GM19395 (cell line): ENCODE results near the gene GNAZ.
A peak's percentile ranks its signal among the peaks of the same experiment; 100 is the strongest.
"Not testable (repeated sequence)": the region's sequence is repeated elsewhere in the genome, so short reads cannot be mapped to it uniquely, and the experiment has no call there.

Experiments used
- ATAC-seq: cut with Tn5 transposase; IDR thresholded peaks from one replicate; pipeline ENCODE4 v1.9.1; 2021; ENCODE audit warnings: mild to moderate bottlenecking, moderate library complexity; ENCODE audit not compliant: unreplicated experiment

Gene GNAZ

DNA sequence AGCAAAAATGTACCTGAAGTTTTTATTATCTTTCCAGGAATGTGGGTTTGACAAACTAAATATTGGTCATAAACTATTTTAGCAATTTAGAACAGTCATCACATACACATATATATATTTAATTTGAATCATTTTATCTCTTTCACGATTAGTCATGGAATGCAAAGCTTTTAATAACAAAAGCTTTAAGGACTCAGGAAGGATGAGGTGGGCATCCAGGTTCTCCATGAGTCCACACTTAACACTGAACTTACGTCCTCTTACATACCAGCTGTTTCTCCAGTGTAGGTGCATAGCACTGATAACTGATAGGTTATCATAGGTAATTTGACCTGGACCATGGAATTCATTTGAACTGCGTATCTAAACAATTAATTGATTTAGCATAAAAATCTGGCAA, 28.1 kb upstream of the GNAZ start:
- no peak for ATAC-seq

DNA sequence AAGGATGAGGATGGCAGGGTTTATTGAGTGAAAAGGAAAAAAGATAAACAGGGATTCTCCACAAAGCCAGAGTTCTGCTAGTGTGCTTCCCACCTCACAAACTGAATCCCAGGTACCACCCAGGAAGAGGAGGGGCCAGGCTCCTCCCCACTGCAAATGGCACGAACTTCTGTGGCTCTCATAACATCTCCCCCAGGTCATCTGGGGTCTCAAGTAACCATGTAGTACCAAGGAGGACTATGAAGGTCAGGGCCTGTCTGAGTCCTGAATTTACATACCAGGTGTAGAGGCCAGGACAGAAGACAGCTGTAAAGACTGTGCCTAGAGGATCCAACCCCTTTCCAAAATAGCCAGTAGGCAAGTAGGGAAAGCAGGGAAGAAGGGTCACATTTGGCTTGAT, 25.7 kb upstream of the GNAZ start:
- ATAC-seq = no peak

DNA sequence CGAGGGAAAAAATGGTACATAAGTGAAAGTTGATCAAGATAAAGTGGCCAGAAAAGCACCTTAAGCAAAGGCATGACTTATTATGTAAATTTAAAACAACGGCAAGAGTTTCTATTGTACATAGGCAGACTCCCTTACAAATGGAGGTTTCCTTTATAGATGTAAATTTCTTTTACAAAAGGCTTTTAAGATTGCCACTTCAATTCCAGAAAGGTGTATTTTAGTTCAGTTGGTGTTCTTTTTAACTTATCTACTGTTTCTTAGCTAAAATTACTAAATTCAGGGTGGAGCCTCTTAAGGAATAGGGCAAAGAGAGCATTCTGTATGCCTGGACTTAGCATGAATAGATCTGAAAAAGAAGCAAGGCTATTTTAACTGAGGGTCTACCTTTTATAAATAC, 24.9 kb upstream of the GNAZ start:
- no peak for ATAC-seq

DNA sequence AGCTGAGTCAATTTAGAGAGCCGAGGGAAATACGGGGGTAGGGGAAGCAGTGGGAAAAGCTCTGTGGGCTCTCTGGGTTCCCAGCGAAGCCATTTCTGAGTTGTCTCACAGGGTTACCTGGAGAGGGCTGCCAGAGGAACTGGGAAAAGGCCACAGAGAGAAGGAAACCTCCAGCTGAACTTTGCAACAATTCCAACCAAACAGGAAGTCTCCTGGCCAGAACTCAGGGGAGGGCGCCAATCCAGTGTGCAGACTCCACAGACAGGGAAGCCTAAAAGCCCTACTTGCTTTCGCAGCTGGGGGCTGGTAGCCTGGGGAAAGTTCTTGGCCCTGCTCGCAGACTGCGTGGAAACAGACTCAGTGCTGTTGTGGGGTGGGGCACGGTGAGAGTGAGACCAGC, 23.1 kb upstream of the GNAZ start:
- no peak for ATAC-seq

DNA sequence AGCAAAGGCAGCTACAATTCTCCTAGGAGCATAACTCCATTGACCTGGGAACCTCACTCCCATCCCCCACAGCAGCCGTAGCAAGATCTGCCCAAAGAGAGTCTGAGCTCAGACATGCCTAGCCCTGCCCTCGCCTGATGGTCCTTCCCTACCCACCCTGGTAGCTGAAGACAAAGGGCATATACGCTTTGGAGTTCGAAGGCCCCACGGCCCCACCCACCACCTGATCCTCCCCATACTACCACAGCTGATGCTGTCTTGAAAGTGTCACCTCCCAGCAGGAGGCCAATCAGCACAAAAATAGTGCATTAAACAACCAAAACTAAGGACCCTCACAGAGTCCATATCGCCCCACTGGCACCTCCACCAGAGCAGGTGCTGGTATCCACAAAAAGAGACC, 22.6 kb upstream of the GNAZ start:
- no peak for ATAC-seq

DNA sequence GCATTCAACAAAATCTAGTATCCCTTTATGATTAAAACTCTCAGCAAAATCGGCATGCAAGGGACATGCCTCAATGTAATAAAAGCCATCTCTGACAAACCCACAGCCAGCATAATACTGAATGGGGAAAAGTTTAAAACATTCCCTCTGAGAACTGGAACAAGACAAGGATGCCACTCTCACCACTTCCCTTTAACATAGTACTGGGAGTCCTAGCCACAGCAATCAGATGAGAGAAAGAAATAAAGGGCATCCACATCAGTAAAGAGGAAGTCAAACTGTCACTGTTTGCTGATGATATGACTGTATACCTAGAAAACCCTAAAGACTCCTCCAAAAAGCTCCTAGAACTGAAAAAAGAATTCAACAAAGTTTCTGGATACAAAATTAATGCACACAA, 19.8 kb upstream of the GNAZ start:
- ATAC-seq = not testable (repeated sequence)

DNA sequence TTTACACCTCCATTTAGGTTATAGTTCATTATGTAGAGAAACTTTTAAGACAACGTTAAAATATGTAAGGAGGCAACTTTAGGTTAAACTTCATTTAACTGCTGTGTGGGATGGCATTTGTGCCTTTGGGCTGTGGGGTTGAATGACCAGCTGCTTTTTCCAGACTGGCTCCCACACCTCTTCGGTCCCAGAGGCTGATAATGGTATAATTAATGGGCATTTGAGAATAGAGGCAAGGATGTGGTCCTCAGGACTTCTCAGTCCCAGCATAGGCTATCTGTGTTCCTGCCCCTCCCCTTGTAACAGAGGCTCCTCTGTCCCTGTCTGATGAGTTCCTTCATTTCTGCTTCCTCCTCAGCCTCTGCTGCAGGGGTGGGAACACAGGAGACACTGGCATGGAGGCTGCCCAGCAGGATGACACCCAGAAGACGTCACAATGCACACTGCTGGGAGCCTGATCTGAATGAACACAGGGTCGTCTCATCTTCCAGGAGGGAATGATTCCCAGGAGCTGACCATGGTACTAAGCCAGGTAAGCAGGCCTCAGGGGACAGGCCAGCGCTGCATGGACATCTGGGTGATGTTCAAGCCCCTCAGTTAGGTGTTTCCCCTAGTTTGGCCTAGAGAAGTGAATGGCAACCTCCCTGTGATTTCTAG, 17.1 kb upstream of the GNAZ start:
- ATAC-seq = no peak

DNA sequence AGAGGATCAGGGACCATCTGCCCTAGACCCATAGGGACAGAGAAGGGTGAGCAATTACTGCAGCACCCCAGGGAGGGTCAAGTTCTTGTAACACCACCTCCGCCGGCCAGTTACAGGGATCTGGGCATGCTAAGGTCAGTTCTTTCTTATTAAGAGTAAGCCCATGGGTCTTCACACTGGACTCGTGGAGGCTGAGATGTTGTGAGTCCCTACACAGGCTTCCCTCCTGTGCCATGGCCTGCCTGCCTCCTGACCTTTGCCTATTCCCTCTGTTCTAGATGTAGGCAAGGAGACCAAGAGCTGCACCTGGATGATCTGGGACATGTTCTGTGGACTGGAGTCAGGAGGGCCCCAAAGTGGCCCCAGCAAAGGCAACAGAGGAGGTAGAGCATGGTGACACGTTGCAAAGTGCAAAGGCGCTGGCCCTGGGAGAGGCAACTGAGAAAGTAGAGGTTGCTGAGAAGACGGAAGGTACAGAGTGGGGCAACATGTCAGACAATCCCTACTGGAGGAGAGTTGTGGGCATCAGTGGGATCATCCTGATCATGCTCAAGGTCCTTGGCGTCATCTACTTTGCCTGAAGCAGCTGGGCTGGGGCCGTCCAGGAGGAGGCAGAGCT, 16.3 kb upstream of the GNAZ start:
- no peak for ATAC-seq

DNA sequence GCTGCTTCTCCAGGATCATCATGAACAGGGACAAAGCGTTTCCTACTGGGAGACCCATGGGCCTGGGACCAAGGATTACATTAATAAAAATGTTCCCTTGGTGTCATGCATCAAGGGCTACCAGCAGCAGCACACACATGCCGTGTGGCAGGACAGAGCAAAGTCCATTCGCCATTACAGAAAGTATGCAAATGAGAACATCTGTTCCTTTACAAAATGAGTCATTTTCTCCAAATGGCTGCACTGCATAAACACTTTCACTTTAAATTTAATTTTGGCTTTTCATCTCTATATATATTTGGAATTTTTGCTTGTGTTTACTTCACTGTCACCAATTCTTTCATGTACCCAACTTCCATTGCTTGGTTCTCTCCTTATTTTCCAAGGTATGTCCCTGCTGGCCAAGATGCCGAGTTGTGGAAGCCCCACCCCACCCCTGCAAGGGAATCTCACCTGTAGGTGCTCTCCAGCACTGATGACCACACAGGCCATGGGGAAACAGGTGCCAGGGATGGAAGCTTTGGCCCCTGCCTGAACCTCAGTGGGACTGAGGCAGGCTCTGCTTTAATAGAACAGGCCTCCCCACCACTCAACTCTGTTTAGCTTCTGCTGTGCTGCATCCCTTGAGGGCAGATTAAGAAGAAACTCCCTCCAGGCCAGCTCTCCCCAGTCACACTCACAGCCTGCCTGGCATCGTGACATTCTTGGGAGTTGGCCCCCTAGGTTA, 15.6 kb upstream of the GNAZ start:
- ATAC-seq = peak; percentile 72

DNA sequence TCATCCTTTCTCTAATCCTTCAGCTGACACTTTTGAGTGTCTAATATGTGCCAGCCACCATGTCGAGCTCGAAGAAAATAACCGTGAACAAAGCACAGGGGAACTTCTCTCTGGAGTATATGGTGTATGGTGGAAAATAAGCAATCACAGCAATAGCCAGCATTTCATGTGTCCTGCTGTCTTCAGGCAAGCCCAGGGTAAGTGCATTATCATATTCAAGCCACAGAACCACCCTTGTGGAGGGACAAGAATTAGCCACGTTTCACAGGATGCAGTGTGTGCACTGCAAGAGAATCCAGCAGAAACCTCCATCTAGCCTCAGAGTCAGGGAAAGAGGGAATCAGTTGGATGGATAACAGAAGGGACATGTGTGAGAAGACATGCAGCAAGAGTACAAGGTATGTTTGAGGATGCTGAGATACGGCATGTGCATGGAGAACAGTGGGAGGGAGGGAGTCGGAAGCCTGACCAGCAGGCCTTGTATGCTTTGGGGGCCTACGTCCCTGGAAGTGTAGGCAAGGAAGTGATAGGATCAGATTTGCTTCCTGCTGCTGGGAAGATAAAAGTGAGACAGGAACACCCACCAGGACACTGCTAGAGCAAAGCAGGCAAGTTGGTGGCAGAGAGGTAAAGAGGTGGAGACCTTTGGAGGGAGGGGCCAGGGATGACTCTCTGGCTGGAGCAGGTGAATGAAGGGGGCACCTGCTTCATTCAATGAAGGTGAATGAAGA, 14.7 kb upstream of the GNAZ start:
- no peak for ATAC-seq

DNA sequence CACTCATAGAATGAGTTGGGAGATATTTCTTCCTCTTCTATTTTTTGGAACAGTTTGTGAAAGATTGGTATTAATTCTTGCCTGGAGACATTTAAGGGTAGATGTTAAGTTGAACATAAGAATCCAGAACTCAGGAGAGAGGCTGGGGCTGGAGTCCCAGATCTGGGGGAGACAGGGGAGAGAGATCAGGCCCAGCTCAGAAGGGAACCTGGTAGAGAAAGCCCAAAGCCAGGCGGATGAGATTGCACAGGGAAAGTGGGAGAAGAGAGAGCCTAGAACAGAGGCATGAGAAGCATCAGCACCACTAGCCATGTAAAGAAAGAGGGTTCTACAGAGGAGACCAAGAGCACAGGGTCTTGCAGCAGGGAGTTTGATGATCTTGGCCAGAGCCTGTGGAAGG, 13.0 kb upstream of the GNAZ start:
- no peak for ATAC-seq

DNA sequence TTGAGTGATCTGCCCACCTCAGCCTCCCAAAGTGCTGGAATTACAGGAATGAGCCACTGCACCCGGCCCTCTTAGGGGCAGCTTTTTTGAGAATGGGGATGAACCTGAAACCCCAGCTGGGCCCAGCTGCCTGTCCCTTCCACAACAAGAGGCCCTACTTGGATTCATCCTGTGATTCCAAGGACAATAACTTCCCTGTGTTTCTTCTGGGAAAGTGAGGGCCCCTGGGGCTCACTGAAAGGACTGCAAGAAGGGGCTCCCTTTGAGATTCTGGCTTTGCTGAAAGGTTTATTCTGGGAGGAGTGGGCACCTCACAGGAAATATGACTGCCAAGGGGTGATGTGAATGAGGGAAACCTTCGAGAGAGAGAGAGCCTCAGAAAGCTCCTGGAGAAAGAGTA, 12.3 kb upstream of the GNAZ start:
- ATAC-seq = no peak

DNA sequence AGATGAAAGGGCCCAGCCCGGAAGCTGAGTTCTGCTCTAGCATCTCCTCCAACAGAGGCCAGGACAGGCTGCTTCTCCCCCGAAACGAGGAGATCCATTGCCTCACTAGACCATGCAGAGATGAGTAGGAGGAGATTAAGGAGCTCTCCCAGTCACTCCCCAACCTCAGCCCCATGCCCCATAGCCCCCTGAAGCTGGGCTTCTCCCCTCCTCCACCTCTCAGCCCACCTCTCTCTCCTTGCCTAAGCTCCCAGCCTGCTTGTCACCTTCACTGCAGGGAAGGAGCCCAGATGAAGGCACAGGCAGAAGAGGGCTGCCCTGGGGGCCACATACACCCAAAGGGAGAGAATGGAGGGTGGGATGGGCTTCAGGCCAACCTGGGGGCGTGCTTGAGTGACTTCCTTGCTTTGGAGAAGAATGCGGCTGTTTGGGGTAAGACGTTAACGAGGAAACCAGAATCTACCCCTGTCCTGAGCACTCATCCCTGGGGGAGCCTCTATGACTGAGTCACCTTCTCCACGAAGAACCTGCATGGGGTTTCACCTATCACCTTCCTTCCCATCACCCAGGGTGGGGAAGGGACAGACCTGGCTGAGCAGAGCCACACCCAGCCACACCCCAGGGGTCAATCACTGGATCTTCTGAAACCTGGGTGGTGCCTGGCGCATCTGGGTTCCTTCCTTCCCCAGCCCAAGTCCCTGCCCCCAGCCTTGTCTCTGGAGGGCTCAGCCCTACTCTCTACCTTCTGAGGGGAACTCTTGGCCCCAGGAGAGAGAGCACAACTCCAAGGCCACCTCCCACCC, 11.6 kb upstream of the GNAZ start:
- ATAC-seq = no peak

DNA sequence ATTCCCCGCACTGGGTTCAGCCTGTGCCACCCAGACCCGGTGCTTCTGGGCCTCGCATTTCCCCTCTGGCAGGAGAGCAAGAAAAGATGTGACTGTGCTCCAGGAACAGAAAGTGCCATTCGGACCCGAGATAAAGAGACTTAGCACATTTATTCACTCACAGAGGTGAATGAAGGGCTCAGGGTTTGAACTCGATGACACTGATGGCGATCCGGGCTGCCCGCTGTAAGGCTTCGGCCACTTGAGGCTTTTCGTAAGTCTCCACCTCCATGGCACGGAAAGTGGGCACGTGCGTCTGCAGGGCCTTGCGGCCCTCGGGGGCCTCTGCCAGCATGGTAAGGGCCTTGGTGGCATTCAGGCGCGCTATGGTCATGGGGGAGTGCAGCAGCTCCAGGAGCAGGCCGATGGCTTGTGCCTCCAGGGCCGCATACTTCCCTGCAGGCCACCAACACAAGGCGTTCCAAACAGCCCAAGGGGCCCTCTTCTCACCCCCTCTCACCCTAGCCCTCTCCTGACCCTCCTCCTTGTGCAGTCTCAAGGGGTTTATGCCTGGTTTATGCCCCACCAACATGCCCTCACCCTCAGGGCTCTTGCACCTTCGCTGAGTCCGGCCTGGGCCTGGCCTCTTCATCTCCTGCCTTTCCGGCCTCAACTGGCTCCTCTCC, 10.9 kb upstream of the GNAZ start:
- no peak for ATAC-seq

DNA sequence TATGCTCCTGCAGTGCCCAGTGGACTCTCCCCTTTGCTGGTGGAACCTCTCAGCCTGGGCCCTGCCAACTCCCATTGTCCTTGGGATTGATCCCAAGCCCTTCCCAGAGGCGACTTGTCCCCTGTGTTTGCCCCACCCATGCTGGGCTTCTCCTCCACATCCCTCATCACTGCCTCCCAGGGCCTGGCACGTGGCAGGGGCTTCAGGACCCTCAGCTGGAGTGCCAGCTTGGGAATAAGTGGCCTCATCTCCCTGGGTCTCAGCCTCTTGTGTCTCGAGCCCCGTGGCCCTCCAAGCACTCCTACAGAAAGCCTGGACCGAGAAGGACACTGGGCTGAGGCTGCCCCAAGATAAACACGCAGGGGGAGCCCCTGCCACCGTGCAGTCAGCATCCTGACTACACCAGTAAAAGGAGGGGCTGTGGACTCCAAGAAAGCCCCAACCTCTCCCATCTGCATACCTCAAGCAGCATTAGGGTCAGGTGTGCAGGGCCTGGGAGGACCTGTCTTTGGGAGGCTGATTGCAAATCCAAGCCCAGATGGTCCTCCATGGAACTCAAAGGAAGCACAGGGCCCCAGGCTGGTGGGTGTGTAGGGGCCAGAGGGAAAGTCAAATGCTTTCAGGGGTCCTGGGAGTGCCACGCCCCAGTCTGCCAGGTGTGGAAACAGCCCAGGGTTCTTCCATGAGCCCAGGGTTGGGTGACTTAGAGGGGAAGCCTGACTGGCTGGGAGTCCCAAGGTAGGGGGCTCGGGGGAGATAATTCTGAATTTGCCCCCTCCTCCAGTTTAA, 9.5 kb upstream of the GNAZ start:
- ATAC-seq = no peak

DNA sequence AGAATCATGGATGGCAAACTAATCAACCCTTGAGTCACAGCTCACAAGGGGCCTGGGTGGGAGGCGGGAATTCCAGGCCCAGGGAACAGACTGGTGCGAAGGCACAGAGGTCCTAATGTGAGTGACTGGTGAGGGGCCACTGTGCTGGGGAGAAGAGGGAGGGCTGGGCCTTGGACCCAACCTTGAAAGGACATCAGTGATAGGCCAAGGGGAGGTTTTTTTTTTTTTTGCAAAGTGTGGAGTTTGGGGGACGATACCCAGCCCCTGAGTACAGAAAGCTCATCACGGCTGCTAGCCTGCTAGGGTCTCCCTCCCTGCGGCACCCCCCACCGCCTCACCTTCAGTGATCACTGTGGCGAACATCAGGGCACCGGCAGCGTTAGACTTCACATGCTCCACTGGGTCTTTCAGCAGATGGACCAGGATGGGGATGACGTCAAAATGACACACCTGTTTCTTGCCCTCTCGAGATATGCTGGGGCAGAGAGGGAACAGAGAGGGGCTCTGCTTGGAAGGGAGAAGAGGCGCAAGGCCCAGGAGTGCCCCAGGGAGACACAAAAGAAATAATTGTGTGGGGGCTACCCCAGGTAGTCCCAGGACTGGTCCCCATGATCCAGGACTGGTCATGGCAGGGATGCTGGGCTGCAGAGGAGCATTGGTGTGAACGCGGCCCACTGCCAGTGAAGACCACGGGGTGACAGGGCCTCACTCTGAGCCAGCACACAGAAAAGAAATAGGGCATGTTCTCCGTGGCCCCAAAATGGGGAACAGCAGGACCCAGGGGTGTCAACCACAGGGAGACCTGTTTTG, 8.6 kb upstream of the GNAZ start:
- ATAC-seq = no peak

DNA sequence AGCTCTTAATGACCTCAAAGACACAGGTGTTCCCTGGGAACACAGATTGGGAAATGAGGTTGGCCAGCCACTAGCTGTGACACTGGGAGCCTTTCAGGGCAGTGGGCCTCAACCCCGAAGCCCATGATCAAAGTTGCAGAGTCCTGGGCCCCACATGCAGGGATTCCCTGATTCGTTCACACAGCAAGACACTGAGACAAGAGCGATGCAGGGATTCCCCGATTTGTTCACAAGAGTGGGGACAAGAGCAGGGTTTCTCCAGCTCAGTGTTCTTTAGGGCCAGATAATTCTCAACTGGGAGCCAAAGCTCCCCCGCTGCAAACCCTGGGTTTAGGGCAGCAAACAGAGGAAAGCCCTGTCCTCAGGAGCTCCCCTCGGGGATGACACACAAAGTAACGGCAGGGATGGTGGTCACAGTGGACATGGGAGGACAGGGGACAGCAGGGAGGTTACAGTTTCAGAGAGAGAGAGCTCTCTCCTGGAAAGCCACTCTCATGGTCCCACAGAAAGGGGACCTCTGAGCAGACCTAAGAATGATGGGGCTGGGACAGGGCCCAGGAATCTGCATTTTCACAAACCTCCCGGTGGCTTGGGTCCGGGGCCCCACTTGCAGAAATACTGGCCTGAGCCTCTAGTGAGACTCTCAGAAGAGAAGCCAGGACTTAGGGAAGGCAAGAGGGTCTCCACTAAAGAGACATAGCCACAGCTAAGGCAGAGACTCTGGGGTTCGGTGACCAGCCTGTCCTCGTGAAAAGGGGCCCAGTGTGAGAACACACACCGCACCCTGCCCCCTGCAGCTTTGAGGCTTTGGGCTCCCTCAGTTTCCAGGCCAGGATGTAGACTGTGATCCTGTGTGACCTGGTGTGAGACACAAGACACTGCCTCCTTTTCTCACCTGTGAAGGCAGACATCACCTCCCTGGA, 7.4 kb upstream of the GNAZ start:
- no peak for ATAC-seq
